RWPE1 (cell line): ENCODE data around the gene VMAC.

Experiments
- CTCF ChIA-PET: fragments of 350-600 bp; sonication (Branson Sonifier 250); formaldehyde crosslinking; extraction: SDS; loops from one replicate; lab custom pipeline; 2021; lab: Yijun Ruan, JAX
- POLR2A ChIA-PET: fragments of 400-600 bp; formaldehyde crosslinking; extraction: SDS; loops from one replicate; lab custom pipeline; 2020; ENCODE audit warnings: antibody characterized with exemption; ENCODE audit not compliant: low non-redundant PET; lab: Yijun Ruan, JAX
- DNase-seq: peaks from one replicate; pipeline ENCODE4 v3.0.0; 2012; ENCODE audit warnings: low spot score
- H3K27ac ChIP-seq: fragments of 450-650 bp; 2 replicates; pipeline ENCODE4 v1.5.1; 2017
- TF ChIP-seq, protein P1 (sequence below): fragments of 450-650 bp; conservative IDR thresholded peaks from 2 replicates; pipeline ENCODE4 v1.5.1; 2017; ENCODE audit warnings: low read depth, mild to moderate bottlenecking

The VMAC gene

GRCh38 chr19:5957170-5957569 is 52.5 kb downstream of the VMAC start:
- no peak for DNase-seq
- peak overlapping the region; percentile 22; the same call in 1 of the 2 replicates for H3K27ac ChIP-seq
- ChIA-PET CTCF (no interaction called here), POLR2A (no interaction called here)
- TF ChIP-seq, protein P1, sequence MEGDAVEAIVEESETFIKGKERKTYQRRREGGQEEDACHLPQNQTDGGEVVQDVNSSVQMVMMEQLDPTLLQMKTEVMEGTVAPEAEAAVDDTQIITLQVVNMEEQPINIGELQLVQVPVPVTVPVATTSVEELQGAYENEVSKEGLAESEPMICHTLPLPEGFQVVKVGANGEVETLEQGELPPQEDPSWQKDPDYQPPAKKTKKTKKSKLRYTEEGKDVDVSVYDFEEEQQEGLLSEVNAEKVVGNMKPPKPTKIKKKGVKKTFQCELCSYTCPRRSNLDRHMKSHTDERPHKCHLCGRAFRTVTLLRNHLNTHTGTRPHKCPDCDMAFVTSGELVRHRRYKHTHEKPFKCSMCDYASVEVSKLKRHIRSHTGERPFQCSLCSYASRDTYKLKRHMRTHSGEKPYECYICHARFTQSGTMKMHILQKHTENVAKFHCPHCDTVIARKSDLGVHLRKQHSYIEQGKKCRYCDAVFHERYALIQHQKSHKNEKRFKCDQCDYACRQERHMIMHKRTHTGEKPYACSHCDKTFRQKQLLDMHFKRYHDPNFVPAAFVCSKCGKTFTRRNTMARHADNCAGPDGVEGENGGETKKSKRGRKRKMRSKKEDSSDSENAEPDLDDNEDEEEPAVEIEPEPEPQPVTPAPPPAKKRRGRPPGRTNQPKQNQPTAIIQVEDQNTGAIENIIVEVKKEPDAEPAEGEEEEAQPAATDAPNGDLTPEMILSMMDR: no peak

DNA sequence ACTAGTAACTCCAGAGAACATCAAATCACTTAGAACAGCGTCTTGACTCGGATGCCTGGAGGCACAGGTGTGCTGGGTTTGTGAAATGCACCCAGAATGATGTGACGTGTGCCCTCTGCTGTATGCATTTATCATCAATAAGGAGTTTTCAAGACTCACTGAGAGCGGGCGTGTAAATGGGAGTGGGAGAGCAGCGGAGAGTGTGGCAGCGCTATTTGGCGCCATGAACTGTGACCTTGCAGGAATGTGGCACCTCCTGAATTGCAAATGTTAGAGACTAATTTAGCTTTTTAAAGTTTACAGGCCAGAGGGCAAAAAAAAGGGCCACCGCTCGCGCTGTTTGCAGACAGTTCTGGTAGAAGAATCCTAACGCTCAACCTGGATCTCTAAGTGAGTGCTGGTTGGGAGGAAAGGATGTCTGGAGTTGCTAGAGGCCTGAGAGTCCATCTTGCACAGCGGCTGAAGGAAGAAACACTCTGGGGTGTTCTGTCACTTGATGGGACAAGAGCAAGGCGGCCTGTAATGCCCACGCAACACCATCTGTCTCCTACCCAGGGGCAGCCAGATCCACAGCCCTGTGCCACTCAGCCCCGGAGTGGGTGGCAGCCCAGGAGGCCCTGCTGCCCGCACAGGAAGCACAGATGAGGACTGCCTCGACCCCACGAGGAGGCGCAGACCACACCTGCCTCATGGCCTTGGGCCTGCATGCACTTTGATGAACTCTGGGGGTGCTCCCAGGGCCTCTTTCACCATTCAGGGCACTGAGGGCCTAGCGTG is 53.6 kb downstream of the VMAC start:
- peak overlapping the region; percentile 12; the same call in 1 of the 2 replicates for H3K27ac ChIP-seq
- TF ChIP-seq, protein P1: no peak
- POLR2A ChIA-PET: no interaction called here
- no peak for DNase-seq
- CTCF ChIA-PET: no interaction called here

DNA sequence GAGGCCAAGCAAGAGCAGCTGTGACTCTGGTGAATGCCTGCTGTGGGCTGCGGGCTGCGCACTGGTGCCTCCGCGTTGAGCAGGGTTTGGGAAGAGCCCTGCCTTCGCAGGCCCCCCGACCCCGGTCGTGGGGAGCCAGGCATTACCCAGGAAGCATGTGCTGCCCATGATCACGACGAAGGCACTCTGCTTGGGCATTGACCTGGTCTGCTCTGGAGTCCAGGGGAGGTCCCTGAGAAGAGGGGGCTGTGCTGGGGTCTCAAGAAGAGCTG is 54.1 kb downstream of the VMAC start:
- POLR2A ChIA-PET: no interaction called here
- no peak for DNase-seq
- TF ChIP-seq, protein P1: no peak
- H3K27ac ChIP-seq: peak overlapping the region; percentile 12; the same call in 1 of the 2 replicates
- CTCF ChIA-PET: no interaction called here

- DNase-seq: no peak
- H3K27ac ChIP-seq: no peak overlapping the region
- TF ChIP-seq, protein P1: no peak
- POLR2A ChIA-PET: no interaction called here
- CTCF ChIA-PET: interaction anchor here (0.8 to 1.0 kb wide), 2 partner anchors 8 to 10 kb away, joined by 3 read pairs; no protein-coding TSS in a partner anchor
Measured at GRCh38 chr19:5959260-5960004, 54.8 kb downstream of the VMAC start.
